ENCODE measurements around the gene DRC7.
"Not testable (repeated sequence)": the region's sequence is repeated elsewhere in the genome, so short reads cannot be mapped to it uniquely, and the experiment has no call there.

The DRC7 gene

DNA sequence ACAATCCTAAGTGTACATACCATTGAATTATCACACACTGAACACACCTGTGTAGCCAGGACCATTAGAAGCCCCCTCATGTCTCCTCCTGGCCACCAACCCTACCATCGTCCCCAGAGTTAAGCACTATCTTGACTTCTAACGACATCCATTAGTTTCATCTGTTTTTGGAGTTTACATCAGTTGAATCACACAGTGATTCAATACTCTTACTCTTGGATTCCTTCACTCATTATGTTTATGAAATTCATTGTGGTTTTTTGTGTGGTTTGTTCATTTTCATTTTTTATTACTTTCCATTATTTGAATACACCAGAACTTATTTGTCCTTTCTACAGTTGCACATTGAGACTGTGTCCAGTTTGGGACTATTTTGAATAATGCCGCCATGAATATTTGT lies 13.6 kb downstream of the DRC7 start:
- TF ChIP-seq, protein P1, sequence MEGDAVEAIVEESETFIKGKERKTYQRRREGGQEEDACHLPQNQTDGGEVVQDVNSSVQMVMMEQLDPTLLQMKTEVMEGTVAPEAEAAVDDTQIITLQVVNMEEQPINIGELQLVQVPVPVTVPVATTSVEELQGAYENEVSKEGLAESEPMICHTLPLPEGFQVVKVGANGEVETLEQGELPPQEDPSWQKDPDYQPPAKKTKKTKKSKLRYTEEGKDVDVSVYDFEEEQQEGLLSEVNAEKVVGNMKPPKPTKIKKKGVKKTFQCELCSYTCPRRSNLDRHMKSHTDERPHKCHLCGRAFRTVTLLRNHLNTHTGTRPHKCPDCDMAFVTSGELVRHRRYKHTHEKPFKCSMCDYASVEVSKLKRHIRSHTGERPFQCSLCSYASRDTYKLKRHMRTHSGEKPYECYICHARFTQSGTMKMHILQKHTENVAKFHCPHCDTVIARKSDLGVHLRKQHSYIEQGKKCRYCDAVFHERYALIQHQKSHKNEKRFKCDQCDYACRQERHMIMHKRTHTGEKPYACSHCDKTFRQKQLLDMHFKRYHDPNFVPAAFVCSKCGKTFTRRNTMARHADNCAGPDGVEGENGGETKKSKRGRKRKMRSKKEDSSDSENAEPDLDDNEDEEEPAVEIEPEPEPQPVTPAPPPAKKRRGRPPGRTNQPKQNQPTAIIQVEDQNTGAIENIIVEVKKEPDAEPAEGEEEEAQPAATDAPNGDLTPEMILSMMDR (conservative IDR thresholded peaks at IDR 0.05; ENCODE audit: low read length) = no peak
- no peak for DNase-seq (ENCODE audit: low read depth)
- H3K4me3 ChIP-seq (ENCODE audit: low read length) = no peak overlapping the region

DNA sequence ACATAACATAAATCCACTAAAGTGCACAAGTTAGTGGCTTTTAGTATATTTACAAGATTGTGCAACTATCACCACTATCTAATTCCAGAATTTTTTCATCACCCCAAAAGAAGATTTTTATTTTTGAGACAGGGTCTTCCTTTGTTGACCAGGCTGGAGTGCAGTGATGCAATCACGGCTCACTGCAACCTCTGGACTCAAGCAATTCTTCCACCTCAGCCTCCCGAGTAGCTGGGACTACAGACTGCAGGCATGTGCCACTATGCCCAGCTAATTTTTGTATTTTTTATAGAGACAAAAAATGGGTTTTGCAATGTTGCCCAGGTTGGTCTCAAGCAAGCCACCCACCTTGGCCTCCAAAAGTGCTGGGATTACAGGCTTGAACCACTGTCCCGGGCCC lies 15.1 kb downstream of the DRC7 start:
- H3K4me3 ChIP-seq (ENCODE audit: low read length) = no peak overlapping the region
- TF ChIP-seq, protein P1 (conservative IDR thresholded peaks at IDR 0.05; ENCODE audit: low read length) = no peak
- DNase-seq (ENCODE audit: low read depth) = no peak

DNA sequence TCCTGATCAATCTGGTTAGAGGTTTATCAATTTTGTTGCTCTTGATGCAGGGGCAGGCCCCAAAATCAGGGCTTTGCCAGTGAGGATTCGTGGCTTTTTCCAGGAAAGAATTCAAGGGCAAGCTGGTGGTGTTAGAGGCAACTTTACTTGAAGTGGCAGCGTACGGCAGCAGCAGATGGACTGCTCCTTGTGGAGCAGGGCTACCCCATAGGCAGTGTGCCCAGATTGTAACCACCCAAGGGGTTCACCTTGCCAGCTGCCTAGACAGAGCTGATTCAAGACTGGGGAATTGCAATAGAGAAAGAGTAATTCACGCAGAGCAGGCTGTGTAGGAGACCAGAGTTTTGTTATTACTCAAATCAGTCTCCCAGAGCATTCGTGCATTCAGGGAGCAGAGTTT lies 16.7 kb downstream of the DRC7 start:
- DNase-seq (ENCODE audit: low read depth) = no peak
- no peak overlapping the region for H3K4me3 ChIP-seq (ENCODE audit: low read length)
- TF ChIP-seq, protein P1 (conservative IDR thresholded peaks at IDR 0.05; ENCODE audit: low read length) = no peak

DNA sequence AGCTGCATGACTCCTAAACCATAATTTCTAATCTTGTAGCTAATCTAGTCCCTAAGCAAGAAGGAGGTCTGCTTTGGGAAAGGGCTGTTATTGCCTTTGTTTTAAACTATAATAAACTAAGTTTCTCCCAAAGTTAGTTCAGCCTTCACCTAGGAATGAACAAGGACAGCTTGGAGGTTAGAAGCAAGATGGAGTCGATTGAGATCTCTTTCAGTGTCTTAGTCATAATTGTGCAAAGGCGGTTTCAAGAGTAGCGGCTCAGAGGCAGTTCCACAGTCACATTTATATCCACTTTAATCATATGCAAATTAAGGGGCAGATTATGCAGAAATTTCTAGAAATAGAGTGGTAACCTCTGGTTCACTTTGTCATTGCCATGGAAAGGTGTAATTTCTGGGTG lies 17.4 kb downstream of the DRC7 start:
- TF ChIP-seq, protein P1 (conservative IDR thresholded peaks at IDR 0.05; ENCODE audit: low read length) = no peak
- H3K4me3 ChIP-seq (ENCODE audit: low read length) = no peak overlapping the region
- no peak for DNase-seq (ENCODE audit: low read depth)

DNA sequence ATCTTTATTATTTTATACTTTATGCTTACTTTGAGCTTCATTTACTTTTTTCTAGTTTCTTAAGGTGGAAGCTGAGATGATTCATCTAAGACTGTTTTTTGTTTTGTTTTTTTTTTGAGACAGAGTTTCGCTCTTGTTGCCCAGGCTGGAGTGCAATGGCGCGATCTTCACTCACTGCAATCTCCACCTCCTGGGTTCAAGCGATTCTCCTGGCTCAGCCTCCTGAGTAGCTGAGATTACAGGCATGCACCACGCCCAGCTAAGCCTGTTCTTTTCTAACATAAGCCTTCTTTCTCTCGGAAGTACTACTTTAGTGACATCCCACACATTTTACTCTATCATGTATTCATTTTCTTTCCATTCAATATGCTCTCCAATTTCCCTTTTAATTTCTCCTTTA lies 18.0 kb downstream of the DRC7 start:
- not testable (repeated sequence) for DNase-seq (ENCODE audit: low read depth); H3K4me3 ChIP-seq (ENCODE audit: low read length)

DNA sequence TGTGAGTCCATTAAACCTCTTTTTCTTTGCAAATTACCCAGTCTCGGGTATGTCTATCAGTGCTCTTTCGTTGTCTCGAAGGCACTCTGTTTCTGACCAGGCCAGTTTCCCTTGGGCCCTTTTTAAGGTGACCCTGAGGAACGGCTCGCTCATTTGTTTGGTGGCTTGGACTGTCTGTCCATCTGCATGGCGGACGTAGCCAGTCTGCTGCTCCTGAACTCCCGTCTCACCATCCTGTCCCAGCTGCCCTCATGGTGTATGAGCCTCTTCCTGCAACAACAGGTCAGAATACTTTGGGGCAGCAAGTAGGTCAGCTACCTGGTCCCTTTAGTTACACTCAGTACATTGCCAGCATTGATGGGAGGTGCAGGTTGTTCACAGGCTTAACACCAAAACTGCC lies 19.0 kb downstream of the DRC7 start:
- TF ChIP-seq, protein P1 (conservative IDR thresholded peaks at IDR 0.05; ENCODE audit: low read length) = no peak
- DNase-seq (ENCODE audit: low read depth) = no peak
- no peak overlapping the region for H3K4me3 ChIP-seq (ENCODE audit: low read length)

DNA sequence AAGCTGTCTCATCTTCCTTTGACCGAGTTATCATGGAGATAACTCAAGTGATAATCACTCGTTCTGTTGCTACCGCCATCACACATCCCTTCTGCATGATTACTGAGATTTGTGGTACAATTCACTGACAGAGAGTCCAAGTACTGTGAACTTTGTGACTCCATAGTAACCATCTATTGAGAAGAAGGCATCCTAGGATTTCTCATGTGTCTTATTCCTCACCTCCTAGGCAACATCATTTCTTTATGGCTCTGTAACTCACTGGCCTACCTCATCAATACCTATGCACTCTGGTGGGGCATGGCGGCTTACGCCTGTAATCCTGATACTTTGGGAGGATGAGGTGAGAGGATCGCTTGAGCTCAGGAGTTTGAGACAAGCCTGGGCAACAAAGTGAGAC lies 19.4 kb downstream of the DRC7 start:
- TF ChIP-seq, protein P1 (conservative IDR thresholded peaks at IDR 0.05; ENCODE audit: low read length) = no peak
- no peak overlapping the region for H3K4me3 ChIP-seq (ENCODE audit: low read length)
- DNase-seq (ENCODE audit: low read depth) = no peak

DNA sequence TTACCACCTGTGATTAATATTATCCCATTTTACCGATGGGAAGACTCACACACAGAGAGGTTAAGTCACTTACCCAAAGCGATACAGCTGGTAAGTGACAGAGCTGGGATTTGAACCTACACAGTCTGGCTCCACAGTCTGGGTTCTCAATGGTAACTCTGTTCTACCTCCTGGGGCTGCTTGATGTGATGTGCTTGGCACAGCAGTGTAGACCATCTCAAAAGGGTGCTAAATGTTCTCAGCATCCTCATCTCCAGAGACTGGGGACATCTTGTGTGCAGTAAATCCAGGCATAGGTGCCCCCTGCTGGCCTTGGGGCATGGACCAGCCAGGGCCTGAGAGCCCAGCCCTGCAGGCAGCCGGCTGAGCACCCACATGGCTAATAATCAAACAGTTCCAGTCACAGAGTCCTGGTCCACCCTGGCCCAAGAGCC lies 25.6 kb downstream of the DRC7 start:
- TF ChIP-seq, protein P1 (conservative IDR thresholded peaks at IDR 0.05; ENCODE audit: low read length) = peak; percentile 63
- peak; percentile 50 for DNase-seq (ENCODE audit: low read depth)
- no peak overlapping the region for H3K4me3 ChIP-seq (ENCODE audit: low read length)
